HG02981 (cell line): ENCODE data around the gene ZNF365.
A peak's percentile ranks its signal among the peaks of the same experiment; 100 is the strongest.
"Not testable (repeated sequence)": the region's sequence is repeated elsewhere in the genome, so short reads cannot be mapped to it uniquely, and the experiment has no call there.

ENCODE experiments used
- ATAC-seq: cut with Tn5 transposase; IDR thresholded peaks from one replicate; pipeline ENCODE4 v1.9.1; 2021; ENCODE audit warnings: mild to moderate bottlenecking, moderate library complexity; ENCODE audit not compliant: unreplicated experiment

ZNF365 gene

GRCh38 chr10:62410934-62411333 lies 36.8 kb downstream of the ZNF365 start:
- ATAC-seq: not testable (repeated sequence)

- no peak for ATAC-seq
Observed at GRCh38 chr10:62413048-62413447, 38.9 kb downstream of the ZNF365 start.

- ATAC-seq: no peak
Observed at GRCh38 chr10:62413652-62414051, 39.5 kb downstream of the ZNF365 start.

GRCh38 chr10:62414359-62414758 lies 40.2 kb downstream of the ZNF365 start:
- no peak for ATAC-seq

GRCh38 chr10:62422068-62422590 lies 48.0 kb downstream of the ZNF365 start:
- ATAC-seq: no peak

GRCh38 chr10:62424026-62424425 lies 49.9 kb downstream of the ZNF365 start:
- no peak for ATAC-seq

- ATAC-seq: no peak
Observed at GRCh38 chr10:62426086-62426485, 51.9 kb downstream of the ZNF365 start.

GRCh38 chr10:62426600-62426999 lies 52.4 kb downstream of the ZNF365 start:
- no peak for ATAC-seq

GRCh38 chr10:62430881-62431280 lies 56.7 kb downstream of the ZNF365 start:
- ATAC-seq: no peak

GRCh38 chr10:62433181-62433692 lies 59.1 kb downstream of the ZNF365 start:
- peak; percentile 96 for ATAC-seq

GRCh38 chr10:62433901-62434300 lies 59.7 kb downstream of the ZNF365 start:
- no peak for ATAC-seq

GRCh38 chr10:62437696-62438095 lies 63.5 kb downstream of the ZNF365 start:
- ATAC-seq: peak; percentile 45

- ATAC-seq: no peak
Observed at GRCh38 chr10:62442006-62442405, 67.8 kb downstream of the ZNF365 start.

GRCh38 chr10:62442894-62443669 lies 68.9 kb downstream of the ZNF365 start:
- no peak for ATAC-seq

GRCh38 chr10:62443866-62444265 lies 69.7 kb downstream of the ZNF365 start:
- no peak for ATAC-seq

GRCh38 chr10:62446627-62447026 lies 72.5 kb downstream of the ZNF365 start:
- ATAC-seq: no peak

- no peak for ATAC-seq
Observed at GRCh38 chr10:62450912-62451610, 76.9 kb downstream of the ZNF365 start.

- no peak for ATAC-seq
Observed at GRCh38 chr10:62451611-62451975, 77.4 kb downstream of the ZNF365 start.
